Regular cardiac myocyte (primary cell): Measurements from ENCODE around the gene PRR36. TPM values are rescaled to one million over a fixed set of nuclear protein-coding genes. Genes with fewer than 3 reads are reported as not detected.

Experiments
- total RNA-seq: library from RNA; depleted of rRNA; stranded (reverse); fragments of >200 nt; gene quantifications from 2 replicates; pipeline ENCODE4 v1.2.3, GENCODE V29; 2014

Gene PRR36
- under 0.01 TPM in 1 of 2 replicates, not detected in the other for total RNA-seq

GRCh38 chr19:7874076-7874896, at the start of gene PRR36:
Gene PRR36, minus strand, starts transcription at chr19:7874390. Its CDS starts 701 bp downstream, at chr19:7873689.

GRCh38 chr19:7919610-7920518, 45.7 kb upstream of the PRR36 start, which contains the start of gene SNAPC2:
Gene SNAPC2, plus strand, starts transcription at chr19:7920338. Its CDS starts 29 bp downstream, at chr19:7920367.

GRCh38 chr19:7914598-7915045, 40.4 kb upstream of the PRR36 start, which contains the start of gene TGFBR3L:
Gene TGFBR3L, plus strand, starts transcription at chr19:7914830.

DNA sequence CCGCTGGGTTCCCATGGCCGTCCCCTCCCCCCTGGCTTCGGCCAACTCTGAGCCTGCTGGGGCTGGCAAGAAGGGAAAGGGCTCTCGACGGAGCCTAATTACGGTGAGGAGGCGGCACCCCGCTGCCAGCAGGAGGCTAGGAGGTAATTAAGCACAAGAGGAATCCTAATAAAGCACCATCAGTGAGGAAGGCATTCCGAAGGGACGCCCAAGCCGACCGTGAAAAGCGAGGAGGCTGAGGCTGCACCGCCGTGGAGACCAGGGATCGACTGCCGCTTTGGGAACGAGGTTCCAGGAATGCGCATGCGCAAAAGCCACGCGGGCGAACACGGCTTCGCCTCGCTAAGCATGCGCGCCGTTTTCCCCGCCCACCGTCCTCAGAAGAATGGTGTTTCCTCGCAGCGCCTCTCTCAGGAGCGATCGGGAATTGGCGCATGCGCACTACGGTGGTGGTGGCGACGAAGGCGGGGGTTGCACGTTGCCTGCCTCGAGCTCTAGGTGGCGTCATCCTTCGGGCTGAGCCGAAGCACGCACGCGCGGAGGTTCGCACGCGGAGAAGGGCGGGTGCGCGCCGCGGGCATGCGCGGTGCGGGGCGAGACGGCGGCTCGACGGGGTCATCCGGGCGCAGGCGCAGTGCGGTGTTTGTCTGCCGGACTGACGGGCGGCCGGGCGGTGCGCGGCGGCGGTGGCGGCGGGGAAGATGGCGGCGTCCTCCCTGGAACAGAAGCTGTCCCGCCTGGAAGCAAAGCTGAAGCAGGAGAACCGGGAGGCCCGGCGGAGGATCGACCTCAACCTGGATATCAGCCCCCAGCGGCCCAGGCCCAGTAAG, 29.3 kb upstream of the PRR36 start, which contains the start of gene MAP2K7:
Gene MAP2K7 (plus strand): TSS at position 634 of the 830 bp plus-strand sequence. CDS start 68 bp downstream, at position 702.

GRCh38 chr19:7888145-7888825, 14.1 kb upstream of the PRR36 start, which contains the start of gene LRRC8E:
Gene LRRC8E, plus strand, starts transcription at chr19:7888510. Its CDS starts 7,094 bp downstream, at chr19:7895604.

DNA sequence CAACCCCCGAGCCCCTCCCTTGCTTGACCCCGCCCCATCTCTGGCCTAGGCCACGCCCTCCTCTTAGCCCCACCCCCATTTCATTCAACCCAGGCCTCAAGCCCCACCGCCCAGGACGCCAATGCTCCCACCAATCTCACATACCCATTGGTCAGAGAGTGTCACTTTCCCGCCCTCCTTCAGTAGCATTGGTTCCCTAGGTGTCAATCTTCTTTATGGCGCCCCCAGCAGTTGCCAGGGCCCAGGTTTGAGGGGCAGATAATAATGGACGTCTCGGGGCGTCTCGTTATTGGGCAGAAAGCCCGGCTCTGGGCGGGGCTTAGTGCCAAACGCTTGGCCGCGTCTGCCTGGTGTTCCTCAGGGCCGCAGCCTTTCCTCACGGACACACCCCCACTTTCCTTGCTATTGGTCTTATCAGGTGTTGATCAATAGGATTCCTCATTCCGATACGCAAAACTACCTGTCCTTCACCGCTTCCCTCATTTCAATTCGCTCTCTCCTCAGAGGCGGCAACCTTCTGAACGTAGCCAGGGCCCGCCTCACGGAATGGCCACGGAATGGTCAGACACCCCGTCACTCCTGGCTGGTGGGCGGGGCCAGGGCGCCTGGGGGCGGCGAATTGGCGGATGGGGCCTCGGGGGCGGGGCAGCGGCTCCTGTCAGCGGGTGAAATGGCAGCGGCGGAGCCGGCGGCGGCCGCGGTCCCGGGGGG, 44.5 kb downstream of the PRR36 start, which contains the start of gene EVI5L:
Gene EVI5L (plus strand): TSS at position 658 of the 711 bp plus-strand sequence. CDS start 16,325 bp downstream, outside the sequence.

Other genes with a start within 250 kb of the PRR36 start
- 14.9 and 30.3 TPM in 2 replicates for gene XAB2, start 244.8 kb downstream of the PRR36 start, total RNA-seq
- 9.6 and 14.6 TPM in 2 replicates for gene PET100, start 244.6 kb downstream of the PRR36 start, total RNA-seq
- gene PCP2, start 240.7 kb downstream of the PRR36 start, total RNA-seq, result not detected in 2 replicates
- gene STXBP2, start 237.3 kb downstream of the PRR36 start, total RNA-seq, result 32.1 and 51.8 TPM in 2 replicates
- not detected in 2 replicates for gene RETN, start 205.3 kb downstream of the PRR36 start, total RNA-seq
- not detected in 2 replicates for gene MCEMP1, start 197.3 kb downstream of the PRR36 start, total RNA-seq
- 42.8 and 84.9 TPM in 2 replicates for gene TRAPPC5, start 193.6 kb downstream of the PRR36 start, total RNA-seq
- not detected in 2 replicates for gene FCER2, start 172.3 kb downstream of the PRR36 start, total RNA-seq
- not detected in 2 replicates for gene CLEC4G, start 142.3 kb downstream of the PRR36 start, total RNA-seq
- gene CD209, start 126.9 kb downstream of the PRR36 start, total RNA-seq, result not detected in 2 replicates
- gene CLEC4M, start 111.1 kb downstream of the PRR36 start, total RNA-seq, result 0.19 and 0.28 TPM in 2 replicates
- 17.2 and 17.3 TPM in 2 replicates for gene EVI5L, start 44.2 kb downstream of the PRR36 start, total RNA-seq
- 2.3 and 2.8 TPM in 2 replicates for gene LRRC8E, start 14.1 kb upstream of the PRR36 start, total RNA-seq
- 8.2 and 9.2 TPM in 2 replicates for gene MAP2K7, start 29.5 kb upstream of the PRR36 start, total RNA-seq
- gene TGFBR3L, start 40.4 kb upstream of the PRR36 start, total RNA-seq, result 1.7 and 3.1 TPM in 2 replicates
- gene SNAPC2, start 45.9 kb upstream of the PRR36 start, total RNA-seq, result 12.1 and 19.6 TPM in 2 replicates
- gene CTXN1, start 51.7 kb upstream of the PRR36 start, total RNA-seq, result 1.2 and 1.4 TPM in 2 replicates
- gene TIMM44, start 69.3 kb upstream of the PRR36 start, total RNA-seq, result 43.4 and 55.2 TPM in 2 replicates
- 24.2 and 41.4 TPM in 2 replicates for gene ELAVL1, start 131.3 kb upstream of the PRR36 start, total RNA-seq
- gene CCL25, start 178.4 kb upstream of the PRR36 start, total RNA-seq, result not detected in 2 replicates